Measurements from ENCODE around the gene HEXIM2. TPM values are rescaled to one million over a fixed set of nuclear protein-coding genes. Genes with fewer than 3 reads are reported as not detected.
A peak's percentile ranks its signal among the peaks of the same experiment; 100 is the strongest.

The HEXIM2 gene
- total RNA-seq, 1 experiment from 2014 or later, result 13.5 TPM

DNA sequence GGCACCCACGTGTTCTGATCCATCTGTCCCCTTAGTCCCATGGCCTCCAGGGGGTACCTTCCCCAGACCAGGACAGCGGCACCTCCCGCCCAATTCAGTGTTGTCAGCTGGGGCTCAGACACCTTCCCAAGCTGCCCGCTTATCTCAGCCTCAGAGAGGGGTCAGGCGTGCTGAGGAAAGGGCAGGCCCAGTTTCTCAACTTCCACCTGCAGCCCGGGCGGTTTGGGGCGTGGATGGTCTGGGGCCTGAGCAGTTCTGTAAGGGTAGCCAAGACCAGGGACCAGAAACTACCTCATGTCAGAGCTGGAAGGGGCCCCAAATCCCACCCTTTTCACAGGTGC lies 34.5 kb upstream of the HEXIM2 start:
- Histone ChIP-seq H3K36me3 (ENCODE audit: control insufficient read depth in 1 of 2, insufficient read depth in 2 of 2, low read length in 2 of 2) (no peaks in the 10 kb centered on the region), H3K9me3 (ENCODE audit: control insufficient read depth in 1 of 2, insufficient read depth in 1 of 2, low read depth in 1 of 2, low read length in 2 of 2) (no peaks in the 10 kb centered on the region), H3K9ac (ENCODE audit: low read length) (peak overlapping the region; percentile 82), H3K4me1 (ENCODE audit: control insufficient read depth in 1 of 2, insufficient read depth in 2 of 2, low read length in 2 of 2) (peaks cover 86 to 93% of the 10 kb centered on the region in 2 experiments), H3K27ac (ENCODE audit: low read depth, low read length) (peak overlapping the region; percentile 89), H3K4me2 (ENCODE audit: low read length) (peak overlapping the region; percentile 100), H3K79me2 (ENCODE audit: insufficient read depth, low read length) (peaks cover 81% of the 10 kb centered on the region), H3K27me3 (ENCODE audit: insufficient read depth, low read length) (no peaks in the 10 kb centered on the region), H3K4me3 (replicated peaks in 1 of 2; ENCODE audit: low read depth in 1 of 2, low read length in 2 of 2) (peak overlapping the region in 1 of 2 experiments; percentile 47; a peak in 2 of 4 replicates), H2AFZ (ENCODE audit: low read depth, low read length, poor library complexity, severe bottlenecking) (no peak overlapping the region), H3K9me2 (ENCODE audit: insufficient read depth) (no peaks in the 10 kb centered on the region), H4K20me1 (ENCODE audit: insufficient read depth) (no peaks in the 10 kb centered on the region)
- ChIA-PET POLR2A (interaction anchor here (0.7 to 1.0 kb wide), 3 partner anchors 15 to 71 kb away, joined by 3 to 4 read pairs (median 3); partner anchors contain the start of gene HEXIM1), RAD21 (ENCODE audit: low non-redundant PET in 1 of 2, low total read pairs in 2 of 2, uncharacterized antibody in 2 of 2, unreplicated experiment in 2 of 2) (no interaction called here), CTCF (interaction anchor here (1.5 kb wide), 1 partner anchor 8 kb away, joined by 5 read pairs; the partner anchor contains the start of gene ACBD4)
- intact Hi-C loops (cut with micrococcal nuclease), result no loop called here
- DNase-seq (ENCODE audit: low read depth, low spot score), result no peak
- TF ChIP-seq, protein P1, sequence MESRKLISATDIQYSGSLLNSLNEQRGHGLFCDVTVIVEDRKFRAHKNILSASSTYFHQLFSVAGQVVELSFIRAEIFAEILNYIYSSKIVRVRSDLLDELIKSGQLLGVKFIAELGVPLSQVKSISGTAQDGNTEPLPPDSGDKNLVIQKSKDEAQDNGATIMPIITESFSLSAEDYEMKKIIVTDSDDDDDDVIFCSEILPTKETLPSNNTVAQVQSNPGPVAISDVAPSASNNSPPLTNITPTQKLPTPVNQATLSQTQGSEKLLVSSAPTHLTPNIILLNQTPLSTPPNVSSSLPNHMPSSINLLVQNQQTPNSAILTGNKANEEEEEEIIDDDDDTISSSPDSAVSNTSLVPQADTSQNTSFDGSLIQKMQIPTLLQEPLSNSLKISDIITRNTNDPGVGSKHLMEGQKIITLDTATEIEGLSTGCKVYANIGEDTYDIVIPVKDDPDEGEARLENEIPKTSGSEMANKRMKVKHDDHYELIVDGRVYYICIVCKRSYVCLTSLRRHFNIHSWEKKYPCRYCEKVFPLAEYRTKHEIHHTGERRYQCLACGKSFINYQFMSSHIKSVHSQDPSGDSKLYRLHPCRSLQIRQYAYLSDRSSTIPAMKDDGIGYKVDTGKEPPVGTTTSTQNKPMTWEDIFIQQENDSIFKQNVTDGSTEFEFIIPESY (IDR thresholded peaks at IDR 0.05; ENCODE audit: extremely low read depth, insufficient replicate concordance, low read length), result no peak
- TF ChIP-seq YY1 (IDR thresholded peaks at IDR 0.05; ENCODE audit: extremely low read depth, insufficient replicate concordance, low read depth, low read length), result no peak
- TF ChIP-seq SRF (IDR thresholded peaks at IDR 0.05; ENCODE audit: low read depth), result no peak
- no TSS peak for BruUV-seq (replicated peaks)
- no peak for ATAC-seq

DNA sequence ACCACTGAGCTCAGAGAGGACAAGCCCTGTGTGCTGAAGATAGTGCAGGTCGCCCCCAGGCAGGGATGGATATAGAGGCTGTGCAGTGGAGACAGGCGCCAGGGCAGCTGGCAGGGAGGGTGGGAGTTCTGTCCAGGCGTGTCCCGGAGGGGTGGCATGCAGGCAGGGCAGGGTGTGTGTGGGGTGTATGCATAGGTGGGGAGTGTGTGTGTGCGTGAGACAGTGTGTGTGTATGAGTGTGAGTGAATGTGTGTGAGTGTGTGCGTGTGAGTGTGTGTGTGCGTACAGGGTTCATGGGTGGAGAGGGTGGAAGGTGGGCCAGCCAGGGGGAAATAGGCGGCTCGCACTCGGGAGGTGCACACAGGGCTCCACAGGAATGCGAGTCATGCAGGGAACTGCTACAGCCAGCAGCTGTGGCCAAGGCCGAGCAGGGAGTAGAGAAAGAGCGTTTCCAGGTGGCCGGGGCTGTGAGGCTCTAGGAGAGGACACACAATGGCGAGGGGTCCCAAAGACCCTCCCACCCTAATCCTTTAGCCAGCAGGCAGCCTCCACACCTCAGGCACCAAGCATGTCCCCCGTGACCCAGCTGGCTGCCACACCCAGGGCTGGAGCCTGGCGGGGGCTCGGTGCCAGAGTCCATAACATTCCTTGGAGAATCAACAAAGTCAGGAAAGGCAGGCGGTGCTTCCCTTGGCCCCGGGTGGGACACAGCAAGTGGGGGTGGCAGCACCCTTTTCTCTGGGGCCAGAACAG lies 34.0 kb upstream of the HEXIM2 start:
- H4K20me1 ChIP-seq (ENCODE audit: insufficient read depth), result no peaks in the 10 kb centered on the region
- peak overlapping the region; percentile 24 to 47 for H3K4me3 ChIP-seq (replicated peaks in 1 of 2; ENCODE audit: low read depth in 1 of 2, low read length in 2 of 2)
- no peak for TF ChIP-seq ELF1 (IDR thresholded peaks at IDR 0.05; ENCODE audit: borderline replicate concordance, low read depth)
- TF ChIP-seq, protein P2, sequence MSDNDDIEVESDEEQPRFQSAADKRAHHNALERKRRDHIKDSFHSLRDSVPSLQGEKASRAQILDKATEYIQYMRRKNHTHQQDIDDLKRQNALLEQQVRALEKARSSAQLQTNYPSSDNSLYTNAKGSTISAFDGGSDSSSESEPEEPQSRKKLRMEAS (IDR thresholded peaks at IDR 0.05), result peak; percentile 57
- no peak for TF ChIP-seq JUND (IDR thresholded peaks at IDR 0.05)
- TF ChIP-seq SRF (IDR thresholded peaks at IDR 0.05; ENCODE audit: low read depth), result no peak
- TF ChIP-seq EZH2 (IDR thresholded peaks at IDR 0.05), result no peak
- TF ChIP-seq, protein P3, sequence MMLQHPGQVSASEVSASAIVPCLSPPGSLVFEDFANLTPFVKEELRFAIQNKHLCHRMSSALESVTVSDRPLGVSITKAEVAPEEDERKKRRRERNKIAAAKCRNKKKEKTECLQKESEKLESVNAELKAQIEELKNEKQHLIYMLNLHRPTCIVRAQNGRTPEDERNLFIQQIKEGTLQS (IDR thresholded peaks at IDR 0.05), result no peak
- peak; percentile 64 for TF ChIP-seq SP1 (IDR thresholded peaks at IDR 0.05; ENCODE audit: low read depth)
- no peak for TF ChIP-seq YY1 (IDR thresholded peaks at IDR 0.05; ENCODE audit: extremely low read depth, insufficient replicate concordance, low read depth, low read length)
- no peak for TF ChIP-seq RAD21 (IDR thresholded peaks at IDR 0.05; ENCODE audit: low read depth)
- no peak for TF ChIP-seq FOSL1 (IDR thresholded peaks at IDR 0.05; ENCODE audit: low read depth)
- no TSS peak for BruUV-seq (replicated peaks)
- no peaks in the 10 kb centered on the region for H3K36me3 ChIP-seq (ENCODE audit: control insufficient read depth in 1 of 2, insufficient read depth in 2 of 2, low read length in 2 of 2)
- H3K9me3 ChIP-seq (ENCODE audit: control insufficient read depth in 1 of 2, insufficient read depth in 1 of 2, low read depth in 1 of 2, low read length in 2 of 2), result no peaks in the 10 kb centered on the region
- H3K9ac ChIP-seq (ENCODE audit: low read length), result peak overlapping the region; percentile 82
- H3K9me2 ChIP-seq (ENCODE audit: insufficient read depth), result no peaks in the 10 kb centered on the region
- intact Hi-C loops (cut with micrococcal nuclease), result no loop called here
- H3K4me1 ChIP-seq (ENCODE audit: control insufficient read depth in 1 of 2, insufficient read depth in 2 of 2, low read length in 2 of 2), result peaks cover 81 to 90% of the 10 kb centered on the region in 2 experiments
- RAD21 ChIA-PET (ENCODE audit: low non-redundant PET in 1 of 2, low total read pairs in 2 of 2, uncharacterized antibody in 2 of 2, unreplicated experiment in 2 of 2), result no interaction called here
- DNase-seq (ENCODE audit: low read depth, low spot score) (no peak), ATAC-seq (peak; percentile 30)
- POLR2A ChIA-PET, result interaction anchor here (0.7 to 3.2 kb wide), 4 partner anchors 15 to 71 kb away, joined by 3 to 15 read pairs (median 4); partner anchors contain the start of gene HEXIM1
- peak overlapping the region; percentile 89 for H3K27ac ChIP-seq (ENCODE audit: low read depth, low read length)
- H3K27me3 ChIP-seq (ENCODE audit: insufficient read depth, low read length), result no peaks in the 10 kb centered on the region
- H3K79me2 ChIP-seq (ENCODE audit: insufficient read depth, low read length), result peaks cover 76% of the 10 kb centered on the region
- H2AFZ ChIP-seq (ENCODE audit: low read depth, low read length, poor library complexity, severe bottlenecking), result no peak overlapping the region
- H3K4me2 ChIP-seq (ENCODE audit: low read length), result peak overlapping the region; percentile 100
- CTCF ChIA-PET, result interaction anchor here (1.5 kb wide), 1 partner anchor 8 kb away, joined by 5 read pairs; the partner anchor contains the start of gene ACBD4

Measured in HCT116 (cell line).